Mesenchymal stem cell (in vitro differentiated cells and primary cell): ENCODE results near the gene SHF.

Experiments
- DNase-seq: peaks from one replicate; pipeline ENCODE4 v3.0.0-alpha.2; 2013
- H2AFZ ChIP-seq: one replicate; pipeline ENCODE4 v1.6.1; 2013; ENCODE audit warnings: low read depth, mild to moderate bottlenecking, control low read depth, inconsistent platforms, low read length, moderate library complexity
- H2AK5ac ChIP-seq: 2 replicates; pipeline ENCODE4 v1.6.1; 2013; ENCODE audit warnings: low read length, moderate library complexity, mild to moderate bottlenecking, inconsistent platforms; ENCODE audit not compliant: severe bottlenecking
- H2BK120ac ChIP-seq: one replicate; pipeline ENCODE4 v1.6.1; 2013; ENCODE audit warnings: low read depth, mild to moderate bottlenecking, inconsistent platforms, low read length, moderate library complexity
- H2BK12ac ChIP-seq, 2 experiments: one replicate each; pipeline ENCODE4 v1.6.1; 2013; ENCODE audit warnings: inconsistent platforms in 2 of 2, low read length in 2 of 2, mild to moderate bottlenecking in 2 of 2, moderate library complexity in 2 of 2, control low read depth in 1 of 2
- H2BK15ac ChIP-seq: one replicate; pipeline ENCODE4 v1.6.1; 2013; ENCODE audit warnings: mild to moderate bottlenecking, low read depth, inconsistent platforms; ENCODE audit not compliant: poor library complexity, severe bottlenecking
- H2BK5ac ChIP-seq: 2 replicates; pipeline ENCODE4 v1.6.1; 2013; ENCODE audit warnings: low read depth, mild to moderate bottlenecking, low read length, control low read depth, inconsistent platforms; ENCODE audit not compliant: poor library complexity, severe bottlenecking
- H3K14ac ChIP-seq, 2 experiments: one replicate each; pipeline ENCODE4 v1.6.1; 2013; ENCODE audit warnings: inconsistent platforms in 2 of 2, low read length in 2 of 2, control low read depth in 1 of 2, mild to moderate bottlenecking in 1 of 2, moderate library complexity in 1 of 2
- H3K18ac ChIP-seq, 2 experiments: one replicate each; pipeline ENCODE4 v1.6.1; 2013; ENCODE audit warnings: inconsistent platforms in 2 of 2, low read length in 2 of 2, control low read depth in 1 of 2, low read depth in 1 of 2, mild to moderate bottlenecking in 1 of 2
- H3K23ac ChIP-seq, 2 experiments: one replicate each; pipeline ENCODE4 v1.6.1; 2013; ENCODE audit warnings: inconsistent platforms in 2 of 2, low read length in 2 of 2, mild to moderate bottlenecking in 2 of 2, moderate library complexity in 2 of 2, control low read depth in 1 of 2
- H3K27ac ChIP-seq: 2 replicates; pipeline ENCODE4 v1.5.1; 2013; ENCODE audit warnings: mild to moderate bottlenecking, moderate library complexity, low read length, control low read depth, inconsistent platforms; ENCODE audit not compliant: poor library complexity, severe bottlenecking
- H3K27me3 ChIP-seq, 2 experiments: 2 replicates each; pipeline versions ENCODE4 v1.6.1 to v1.7.0; 2013; ENCODE audit warnings: low read length in 2 of 2, mild to moderate bottlenecking in 2 of 2, moderate library complexity in 2 of 2, control low read depth in 1 of 2, inconsistent platforms in 1 of 2; ENCODE audit not compliant: control insufficient read depth in 1 of 2, insufficient read depth in 1 of 2
- H3K36me3 ChIP-seq, 2 experiments: 2 replicates each; pipeline versions ENCODE4 v1.6.1 to v1.7.0; 2013; ENCODE audit warnings: low read length in 2 of 2, control low read depth in 1 of 2, inconsistent platforms in 1 of 2, low read depth in 1 of 2, mild to moderate bottlenecking in 1 of 2; ENCODE audit not compliant: insufficient read depth in 2 of 2, control insufficient read depth in 1 of 2
- H3K4ac ChIP-seq, 2 experiments: one replicate each; pipeline ENCODE4 v1.6.1; 2013; ENCODE audit warnings: inconsistent platforms in 2 of 2, low read length in 2 of 2, mild to moderate bottlenecking in 2 of 2, moderate library complexity in 2 of 2, control low read depth in 1 of 2, low read depth in 1 of 2
- H3K4me1 ChIP-seq: 2 replicates; pipeline ENCODE4 v1.6.1; 2013; ENCODE audit warnings: low read depth, low read length, control low read depth; ENCODE audit not compliant: control insufficient read depth, insufficient read depth
- H3K4me2 ChIP-seq: 2 replicates; pipeline ENCODE4 v1.6.1; 2013; ENCODE audit warnings: low read length, mild to moderate bottlenecking, inconsistent platforms; ENCODE audit not compliant: poor library complexity, severe bottlenecking
- H3K4me3 ChIP-seq, 2 experiments: 2 replicates each; pipeline versions ENCODE4 v1.5.1 to v1.7.0; 2013; ENCODE audit warnings: low read length in 2 of 2, mild to moderate bottlenecking in 2 of 2, control low read depth in 1 of 2, low read depth in 1 of 2; ENCODE audit not compliant: insufficient read depth in 1 of 2
- H3K79me1 ChIP-seq: replicated peaks from 2 replicates; pipeline ENCODE4 v1.6.1; 2013; ENCODE audit warnings: mild to moderate bottlenecking, control low read depth, low read length, inconsistent platforms; ENCODE audit not compliant: poor library complexity, severe bottlenecking
- H3K9ac ChIP-seq: 2 replicates; pipeline ENCODE4 v1.7.0; 2013; ENCODE audit warnings: mild to moderate bottlenecking, low read length, moderate library complexity
- H3K9me3 ChIP-seq: 2 replicates; pipeline ENCODE4 v1.7.0; 2013; ENCODE audit warnings: mild to moderate bottlenecking, low read length; ENCODE audit not compliant: control insufficient read depth
- H4K8ac ChIP-seq: one replicate; pipeline ENCODE4 v1.6.1; 2013; ENCODE audit warnings: inconsistent platforms, mild to moderate bottlenecking, low read length, moderate library complexity
- H4K91ac ChIP-seq: one replicate; pipeline ENCODE4 v1.6.1; 2013; ENCODE audit warnings: mild to moderate bottlenecking, low read length, inconsistent platforms
- WGBS: methylation state at CpG from one replicate; pipeline ENCODE4 v1.1.7; 2013; ENCODE audit warnings: mixed read lengths; 5-methylcytosine and 5-hydroxymethylcytosine counted together

SHF gene

GRCh38 chr15:45199136-45199810 is 11.5 kb upstream of the SHF start:
- H4K91ac ChIP-seq, result no peak overlapping the region
- H3K4me1 ChIP-seq, result peaks cover 6% of the 10 kb centered on the region
- H2BK5ac ChIP-seq, result no peak overlapping the region
- H3K27ac ChIP-seq, result peak overlapping the region; percentile 55
- peak overlapping the region; percentile 70 to 73 for H3K18ac ChIP-seq
- WGBS, result under 1% methylated on average over 21 of the region's 25 CpGs
- H3K36me3 ChIP-seq, result no peaks in the 10 kb centered on the region
- H3K4me2 ChIP-seq, result peak overlapping the region; percentile 85
- peak overlapping the region in 1 of 2 experiments; percentile 75 for H3K23ac ChIP-seq
- H3K4ac ChIP-seq, result peak overlapping the region in 1 of 2 experiments; percentile 9
- peaks cover 0 to 14% of the 10 kb centered on the region in 2 experiments for H3K27me3 ChIP-seq
- H2BK15ac ChIP-seq, result no peak overlapping the region
- no peak overlapping the region for H3K14ac ChIP-seq
- no peaks in the 10 kb centered on the region for H3K79me1 ChIP-seq
- peak overlapping the region; percentile 62 for H4K8ac ChIP-seq
- H3K4me3 ChIP-seq, result peak overlapping the region; percentile 70 to 92
- H3K9ac ChIP-seq, result peak overlapping the region; percentile 92
- no peak overlapping the region for H2BK12ac ChIP-seq
- peak; percentile 55 for DNase-seq
- peak overlapping the region; percentile 13 for H2BK120ac ChIP-seq
- H2AK5ac ChIP-seq, result no peak overlapping the region
- no peaks in the 10 kb centered on the region for H3K9me3 ChIP-seq
- peak overlapping the region; percentile 87 for H2AFZ ChIP-seq

DNA sequence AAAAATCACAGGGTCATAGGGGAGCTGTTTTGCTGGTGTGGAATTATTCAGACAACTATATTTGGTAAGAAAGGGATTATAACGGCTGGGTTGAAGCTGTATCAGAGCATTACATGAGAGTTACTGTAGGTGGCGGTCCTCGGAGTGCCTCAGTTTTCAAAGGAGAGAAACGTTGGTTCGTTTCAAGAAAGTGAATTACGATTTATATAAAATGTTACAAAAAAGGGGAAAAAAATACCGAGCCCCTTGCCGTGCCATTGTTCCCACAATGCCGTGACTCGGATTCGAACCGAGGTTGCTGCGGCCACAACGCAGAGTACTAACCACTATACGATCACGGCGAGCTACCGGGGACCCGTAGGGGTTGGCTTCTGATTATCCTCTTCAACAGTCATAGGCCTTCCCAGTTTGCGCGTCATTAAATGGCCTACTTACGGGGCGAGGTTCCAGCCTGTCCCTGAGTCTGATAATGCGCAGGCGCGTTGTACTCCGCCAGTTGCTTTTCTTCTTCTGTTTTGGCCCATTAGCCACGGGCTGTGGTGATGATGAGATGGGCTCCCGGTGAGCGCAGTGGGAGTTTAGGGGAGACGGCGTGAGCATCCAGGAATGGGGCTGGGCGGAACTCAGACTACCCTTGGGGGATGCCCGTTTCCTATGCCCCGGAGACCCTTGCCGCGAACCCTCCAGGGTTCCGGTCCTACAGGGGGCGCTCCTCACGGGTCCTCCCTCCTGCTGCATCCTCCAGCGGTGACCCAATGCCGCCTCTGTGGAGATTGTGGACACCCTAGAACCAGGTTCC is 10.8 kb upstream of the SHF start:
- peaks cover 0 to 9% of the 10 kb centered on the region in 2 experiments for H3K27me3 ChIP-seq
- peak overlapping the region in 1 of 2 experiments; percentile 73 for H3K14ac ChIP-seq
- no peaks in the 10 kb centered on the region for H3K36me3 ChIP-seq
- peak overlapping the region in 1 of 2 experiments; percentile 24 for H3K4ac ChIP-seq
- peak overlapping the region; percentile 87 for H4K8ac ChIP-seq
- H2BK15ac ChIP-seq, result peak overlapping the region; percentile 60
- no peaks in the 10 kb centered on the region for H3K9me3 ChIP-seq
- H3K4me1 ChIP-seq, result peaks cover 6% of the 10 kb centered on the region
- H2BK120ac ChIP-seq, result peak overlapping the region; percentile 11
- H3K23ac ChIP-seq, result no peak overlapping the region
- peak overlapping the region; percentile 57 for H4K91ac ChIP-seq
- H3K27ac ChIP-seq, result peak overlapping the region; percentile 70
- peak overlapping the region; percentile 85 for H3K4me2 ChIP-seq
- H2BK12ac ChIP-seq, result peak overlapping the region in 1 of 2 experiments; percentile 65
- peak overlapping the region; percentile 92 for H3K9ac ChIP-seq
- no peaks in the 10 kb centered on the region for H3K79me1 ChIP-seq
- WGBS, result under 1% methylated on average over 40 of the region's 42 CpGs
- no peak overlapping the region for H2AK5ac ChIP-seq
- peak; percentile 98 for DNase-seq
- H2AFZ ChIP-seq, result peak overlapping the region; percentile 87
- H2BK5ac ChIP-seq, result no peak overlapping the region
- peak overlapping the region; percentile 73 to 91 for H3K18ac ChIP-seq
- peak overlapping the region; percentile 70 to 92 for H3K4me3 ChIP-seq

GRCh38 chr15:45197512-45197911 is 9.7 kb upstream of the SHF start:
- Histone ChIP-seq H2AFZ (no peak overlapping the region), H3K27ac (no peak overlapping the region), H3K4me3 (peak overlapping the region in 1 of 2 experiments; percentile 78), H3K27me3 (peaks cover 0 to 2% of the 10 kb centered on the region in 2 experiments), H2BK5ac (no peak overlapping the region), H2AK5ac (no peak overlapping the region), H4K91ac (no peak overlapping the region), H4K8ac (no peak overlapping the region), H3K4me1 (peaks cover 6% of the 10 kb centered on the region), H3K9ac (peak overlapping the region; percentile 92), H3K18ac (no peak overlapping the region), H2BK12ac (no peak overlapping the region), H3K9me3 (no peaks in the 10 kb centered on the region), H3K23ac (no peak overlapping the region), H3K79me1 (no peaks in the 10 kb centered on the region), H3K4me2 (no peak overlapping the region), H3K14ac (no peak overlapping the region), H3K36me3 (no peaks in the 10 kb centered on the region), H2BK120ac (no peak overlapping the region), H2BK15ac (no peak overlapping the region), H3K4ac (no peak overlapping the region)
- DNase-seq, result no peak
- WGBS, result no CpG with 5 or more reads among the region's 3 CpGs

DNA sequence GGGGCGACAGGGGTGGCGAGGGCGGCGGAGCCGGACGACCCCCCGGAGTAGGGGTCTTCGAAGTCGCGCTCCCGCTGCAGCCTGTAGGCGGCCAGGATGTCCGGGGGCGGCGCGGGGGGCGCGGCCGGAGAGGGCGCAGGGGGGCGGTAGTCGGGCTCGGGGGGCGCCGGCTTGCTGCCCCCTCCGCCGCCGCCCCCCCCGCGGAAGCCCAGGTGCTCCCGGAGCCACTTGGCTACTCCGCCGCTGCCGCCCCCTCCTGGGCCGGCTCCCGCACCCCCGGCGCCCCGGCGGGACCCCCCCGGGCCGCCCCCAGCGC is 230 bp downstream of the SHF start:
- H3K27me3 ChIP-seq, result peaks cover 9 to 23% of the 10 kb centered on the region in 2 experiments

More for the DNA sequence above, 230 bp downstream of the SHF start:
- no peak for DNase-seq
- Histone ChIP-seq H3K9ac (no peak overlapping the region), H2AK5ac (no peak overlapping the region), H3K14ac (no peak overlapping the region), H2BK5ac (no peak overlapping the region), H3K9me3 (no peaks in the 10 kb centered on the region), H3K4ac (no peak overlapping the region), H3K18ac (no peak overlapping the region), H4K8ac (no peak overlapping the region), H2BK120ac (peak overlapping the region; percentile 45), H3K4me3 (peak overlapping the region in 1 of 2 experiments; percentile 59), H2AFZ (no peak overlapping the region), H3K4me1 (peaks cover 27% of the 10 kb centered on the region), H3K23ac (no peak overlapping the region), H3K4me2 (peak overlapping the region; percentile 62), H3K36me3 (no peaks in the 10 kb centered on the region), H2BK15ac (peak overlapping the region; percentile 9), H3K27ac (no peak overlapping the region), H3K79me1 (peaks cover 12% of the 10 kb centered on the region), H4K91ac (no peak overlapping the region), H2BK12ac (no peak overlapping the region)
- WGBS, result no CpG with 5 or more reads among the region's 43 CpGs
